Activated gamma-delta T cell treated with anti-CD3 and anti-CD28 coated beads, Interleukin-2, amount 50 U/mL, for 16 hours (primary cell): ENCODE results near the gene FBXO17.
"Not testable (repeated sequence)": the region's sequence is repeated elsewhere in the genome, so short reads cannot be mapped to it uniquely, and the experiment has no call there.

ENCODE experiments used
- DNase-seq: peaks from one replicate; pipeline ENCODE4 v3.0.0-alpha.2; 2020; ENCODE audit warnings: low read depth

Gene FBXO17

GRCh38 chr19:38980583-38981374 is 5.2 kb upstream of the FBXO17 start:
- no peak for DNase-seq

- DNase-seq = no peak
Measured at GRCh38 chr19:38979812-38980211, 4.3 kb upstream of the FBXO17 start.

GRCh38 chr19:38978326-38978689 is 2.8 kb upstream of the FBXO17 start:
- DNase-seq = no peak

- DNase-seq = no peak
Measured at GRCh38 chr19:38977445-38978325, 2.1 kb upstream of the FBXO17 start.

GRCh38 chr19:38975861-38976271 is 324 bp upstream of the FBXO17 start:
- DNase-seq = no peak

- no peak for DNase-seq
Measured at GRCh38 chr19:38974624-38975213, 823 bp downstream of the FBXO17 start.

- DNase-seq = no peak
Measured at GRCh38 chr19:38971672-38972071, 3.9 kb downstream of the FBXO17 start.

- DNase-seq = no peak
Measured at GRCh38 chr19:38970664-38971532, 4.6 kb downstream of the FBXO17 start.

GRCh38 chr19:38966149-38966548 is 9.4 kb downstream of the FBXO17 start:
- not testable (repeated sequence) for DNase-seq

GRCh38 chr19:38964738-38965137 is 10.8 kb downstream of the FBXO17 start:
- no peak for DNase-seq

GRCh38 chr19:38959618-38960017 is 15.9 kb downstream of the FBXO17 start:
- no peak for DNase-seq

GRCh38 chr19:38958301-38958700 is 17.2 kb downstream of the FBXO17 start:
- DNase-seq = no peak

GRCh38 chr19:38956264-38956663 is 19.3 kb downstream of the FBXO17 start:
- DNase-seq = no peak

GRCh38 chr19:38953677-38954076 is 21.9 kb downstream of the FBXO17 start:
- DNase-seq = no peak

GRCh38 chr19:38952395-38953165 is 23.0 kb downstream of the FBXO17 start:
- DNase-seq = no peak

GRCh38 chr19:38951187-38951586 is 24.4 kb downstream of the FBXO17 start:
- DNase-seq = no peak

- DNase-seq = peak; percentile 55
Measured at GRCh38 chr19:38949580-38950367, 25.8 kb downstream of the FBXO17 start.

GRCh38 chr19:38946229-38947010 is 29.1 kb downstream of the FBXO17 start:
- DNase-seq = no peak

GRCh38 chr19:38945562-38946228 is 29.8 kb downstream of the FBXO17 start:
- no peak for DNase-seq
